B cell (primary cell): Measurements from ENCODE around the gene HOXD4. TPM values are rescaled to one million over a fixed set of nuclear protein-coding genes. Genes with fewer than 3 reads are reported as not detected.

ENCODE experiments used
- ATAC-seq: fragments of 200-7000 bp; cut with Tn5 transposase; one replicate; pipeline ENCODE4 v1.10.0; 2021; ENCODE audit warnings: low read depth, mild to moderate bottlenecking, moderate number of reproducible peaks, moderate library complexity
- CTCF ChIA-PET: fragments of 350-600 bp; sonication (Branson Sonifier 250); formaldehyde crosslinking; loops from one replicate; lab custom pipeline; 2021; ENCODE audit warnings: antibody characterized with exemption, inconsistent platforms; lab: Charles Lee
- POLR2A ChIA-PET: fragments of 350-600 bp; sonication (Branson Sonifier 250); formaldehyde crosslinking; loops from one replicate; lab custom pipeline; 2021; ENCODE audit warnings: antibody characterized with exemption; lab: Charles Lee
- DNase-seq: peaks from one replicate; pipeline ENCODE4 v3.0.0; 2013
- H2AFZ ChIP-seq: 2 replicates; pipeline ENCODE4 v1.6.1; 2012; ENCODE audit warnings: mild to moderate bottlenecking, low read depth, low read length; ENCODE audit not compliant: insufficient read depth, poor library complexity, severe bottlenecking
- H3K27ac ChIP-seq, 2 donors: 1 replicate in 1 of 2; 2 replicates in 1 of 2; pipeline ENCODE4 v1.5.1; 2012 to 2013; ENCODE audit warnings: low read length in 2 of 2, mild to moderate bottlenecking in 2 of 2, moderate library complexity in 1 of 2
- H3K27me3 ChIP-seq, 4 experiments: fragments of 200-600 bp in 1 of 4; sonication (generic) in 1 of 4; replicated peaks in 1 of 4; 1 replicate in 2 of 4; 2 replicates in 2 of 4; pipeline versions ENCODE4 v1.6.1 to v1.7.0; 2013 to 2016; ENCODE audit warnings: low read length in 3 of 4, mild to moderate bottlenecking in 2 of 4, mixed read lengths in 1 of 4, moderate library complexity in 1 of 4; ENCODE audit not compliant: insufficient read depth in 4 of 4, control insufficient read depth in 3 of 4; ENCODE audit errors: control extremely low read depth in 1 of 4
- H3K36me3 ChIP-seq, 2 experiments: replicated peaks in 1 of 2; 1 replicate in 1 of 2; 2 replicates in 1 of 2; pipeline versions ENCODE4 v1.6.1 to v1.7.1; 2013; ENCODE audit warnings: low read length in 1 of 2; ENCODE audit not compliant: insufficient read depth in 2 of 2, control insufficient read depth in 1 of 2; ENCODE audit errors: control extremely low read depth in 1 of 2, extremely low read depth in 1 of 2
- H3K4me1 ChIP-seq, 2 donors: fragments of 200-600 bp in 1 of 2; sonication (generic) in 1 of 2; 1 replicate in 1 of 2; 2 replicates in 1 of 2; pipeline versions ENCODE4 v1.5.1 to v1.6.1; 2013 to 2017; ENCODE audit warnings: low read length in 2 of 2; ENCODE audit not compliant: control insufficient read depth in 2 of 2, insufficient read depth in 2 of 2
- H3K4me2 ChIP-seq: replicated peaks from 2 replicates; pipeline ENCODE3; 2012; ENCODE audit warnings: mild to moderate bottlenecking, low read depth, low read length; ENCODE audit not compliant: poor library complexity, severe bottlenecking
- H3K4me3 ChIP-seq, 5 experiments: fragments of 200-600 bp in 1 of 5; sonication (generic) in 1 of 5; 1 replicate in 3 of 5; 2 replicates in 2 of 5; pipeline versions ENCODE4 v1.5.1 to v1.7.0; 2011 to 2016; ENCODE audit warnings: low read length in 4 of 5, mild to moderate bottlenecking in 4 of 5, low read depth in 2 of 5, control low read depth in 1 of 5, moderate library complexity in 1 of 5; ENCODE audit not compliant: insufficient read depth in 1 of 5; ENCODE audit errors: control extremely low read depth in 1 of 5, extremely low read depth in 1 of 5
- H3K79me2 ChIP-seq: fragments of 200-600 bp; sonication (generic); one replicate; pipeline ENCODE4 v1.6.0; 2016; ENCODE audit warnings: low read length; ENCODE audit not compliant: control insufficient read depth, insufficient read depth
- H3K9ac ChIP-seq: fragments of 200-600 bp; sonication (generic); 2 replicates; pipeline ENCODE4 v1.6.1; 2017; ENCODE audit warnings: mild to moderate bottlenecking, low read length, moderate library complexity
- H3K9me3 ChIP-seq, 3 donors: one replicate each; pipeline versions ENCODE4 v1.6.1 to v1.7.1; 2013; ENCODE audit warnings: low read length in 2 of 3; ENCODE audit not compliant: control insufficient read depth in 2 of 3, insufficient read depth in 1 of 3; ENCODE audit errors: control extremely low read depth in 1 of 3
- H4K20me1 ChIP-seq: 2 replicates; pipeline ENCODE4 v1.6.0; 2012; ENCODE audit warnings: mild to moderate bottlenecking, low read length; ENCODE audit not compliant: insufficient read depth, control insufficient read depth, poor library complexity, severe bottlenecking
- H3K27ac Mint-ChIP-seq: one replicate; pipeline ENCODE4 v1.8.0; 2021; ENCODE audit warnings: mixed read lengths
- H3K27me3 Mint-ChIP-seq: one replicate; pipeline ENCODE4 v1.8.0; 2021; ENCODE audit warnings: mixed read lengths
- H3K4me1 Mint-ChIP-seq: one replicate; pipeline ENCODE4 v1.8.0; 2021; ENCODE audit warnings: mixed read lengths
- H3K4me3 Mint-ChIP-seq: one replicate; pipeline ENCODE4 v1.8.0; 2021; ENCODE audit warnings: mixed read lengths
- H3K9me3 Mint-ChIP-seq: one replicate; pipeline ENCODE4 v1.8.0; 2022; ENCODE audit warnings: mixed read lengths; ENCODE audit not compliant: insufficient read depth
- EZH2 ChIP-seq: IDR thresholded peaks from 2 replicates; pipeline ENCODE4 v1.6.1; 2012; ENCODE audit warnings: borderline replicate concordance, low read depth, mild to moderate bottlenecking, moderate library complexity, low read length; ENCODE audit not compliant: insufficient read depth, poor library complexity, severe bottlenecking
- WGBS: methylation state at CpG from one replicate; pipeline ENCODE4 v1.1.5; 2013; ENCODE audit warnings: missing lambda C conversion rate; ENCODE audit not compliant: insufficient coverage; 5-methylcytosine and 5-hydroxymethylcytosine counted together
- intact Hi-C: fragments of 100-400 bp; cut with micrococcal nuclease; formaldehyde crosslinking; loops from one replicate; pipeline ENCODE4 v1.10.0; 2022
- polyA plus RNA-seq: library from polyadenylated mRNA; depleted of rRNA; stranded (reverse); fragments of >200 nt; gene quantifications from 2 replicates; pipeline ENCODE4 v1.2.3, GENCODE V29; 2012
- total RNA-seq, 2 donors: library from RNA; stranded (reverse); fragments of 120-200 nt in 1 of 2; gene quantifications; 1 replicate in 1 of 2; 2 replicates in 1 of 2; pipeline versions ENCODE4 v1.2.3 to v1.2.4, GENCODE V29; 2013 to 2022
- TF ChIP-seq, protein P1 (sequence below): fragments of 200-600 bp; IDR thresholded peaks from one replicate; pipeline ENCODE4 v1.8.0; 2022; ENCODE audit warnings: antibody characterized with exemption, mild to moderate bottlenecking

The HOXD4 gene
- total and polyA plus RNA-seq, 2 donors (not counting 1 experiment from before 2014, with no cell fraction given): not detected

DNA sequence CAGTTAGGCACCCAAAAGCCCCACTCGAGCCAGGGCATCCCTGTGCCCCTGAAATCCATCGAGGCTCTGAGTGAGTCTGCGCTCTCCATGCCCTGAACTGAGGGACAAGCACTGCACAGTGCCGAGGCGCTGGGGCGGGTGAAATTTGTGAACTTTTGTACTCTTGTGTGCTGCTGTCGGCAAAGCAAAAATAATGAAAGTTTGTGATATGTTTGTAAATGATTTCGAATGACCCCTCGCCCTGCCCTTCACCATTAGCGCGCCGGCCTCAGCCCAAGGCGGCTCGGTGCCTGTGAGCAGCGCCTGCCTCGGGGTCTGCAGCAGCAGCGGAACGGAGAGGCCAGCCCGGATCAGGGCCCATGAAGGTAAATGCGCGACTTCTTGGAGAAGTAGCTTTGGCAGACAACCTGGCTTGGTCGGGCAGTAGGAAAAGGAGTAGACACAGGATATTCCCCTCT is 1.8 kb upstream of the HOXD4 start:
- no peak for TF ChIP-seq EZH2
- TF ChIP-seq, protein P1, sequence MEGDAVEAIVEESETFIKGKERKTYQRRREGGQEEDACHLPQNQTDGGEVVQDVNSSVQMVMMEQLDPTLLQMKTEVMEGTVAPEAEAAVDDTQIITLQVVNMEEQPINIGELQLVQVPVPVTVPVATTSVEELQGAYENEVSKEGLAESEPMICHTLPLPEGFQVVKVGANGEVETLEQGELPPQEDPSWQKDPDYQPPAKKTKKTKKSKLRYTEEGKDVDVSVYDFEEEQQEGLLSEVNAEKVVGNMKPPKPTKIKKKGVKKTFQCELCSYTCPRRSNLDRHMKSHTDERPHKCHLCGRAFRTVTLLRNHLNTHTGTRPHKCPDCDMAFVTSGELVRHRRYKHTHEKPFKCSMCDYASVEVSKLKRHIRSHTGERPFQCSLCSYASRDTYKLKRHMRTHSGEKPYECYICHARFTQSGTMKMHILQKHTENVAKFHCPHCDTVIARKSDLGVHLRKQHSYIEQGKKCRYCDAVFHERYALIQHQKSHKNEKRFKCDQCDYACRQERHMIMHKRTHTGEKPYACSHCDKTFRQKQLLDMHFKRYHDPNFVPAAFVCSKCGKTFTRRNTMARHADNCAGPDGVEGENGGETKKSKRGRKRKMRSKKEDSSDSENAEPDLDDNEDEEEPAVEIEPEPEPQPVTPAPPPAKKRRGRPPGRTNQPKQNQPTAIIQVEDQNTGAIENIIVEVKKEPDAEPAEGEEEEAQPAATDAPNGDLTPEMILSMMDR: no peak
- Mint-ChIP-seq H3K4me1 (no peaks in the 10 kb centered on the region), H3K27me3 (peaks cover 78% of the 10 kb centered on the region), H3K27ac (no peak overlapping the region), H3K4me3 (no peak overlapping the region), H3K9me3 (no peaks in the 10 kb centered on the region)
- Histone ChIP-seq H3K27me3 (peaks cover 0 to 88% (median 54%) of the 10 kb centered on the region in 4 experiments), H3K79me2 (no peaks in the 10 kb centered on the region), H3K27ac (no peak overlapping the region), H4K20me1 (no peaks in the 10 kb centered on the region), H2AFZ (no peak overlapping the region), H3K9me3 (peaks cover 0 to 25% (median 0%) of the 10 kb centered on the region in 3 donors), H3K4me2 (no peak overlapping the region), H3K36me3 (no peaks in the 10 kb centered on the region), H3K9ac (no peak overlapping the region), H3K4me1 (peaks cover 0 to 4% of the 10 kb centered on the region in 2 donors), H3K4me3 (no peak overlapping the region)
- DNase-seq (no peak), ATAC-seq (no peak)
- intact Hi-C loops: no loop called here
- ChIA-PET POLR2A (no interaction called here), CTCF (no interaction called here)
- WGBS: 21% methylated on average over 17 of the region's 22 CpGs

DNA sequence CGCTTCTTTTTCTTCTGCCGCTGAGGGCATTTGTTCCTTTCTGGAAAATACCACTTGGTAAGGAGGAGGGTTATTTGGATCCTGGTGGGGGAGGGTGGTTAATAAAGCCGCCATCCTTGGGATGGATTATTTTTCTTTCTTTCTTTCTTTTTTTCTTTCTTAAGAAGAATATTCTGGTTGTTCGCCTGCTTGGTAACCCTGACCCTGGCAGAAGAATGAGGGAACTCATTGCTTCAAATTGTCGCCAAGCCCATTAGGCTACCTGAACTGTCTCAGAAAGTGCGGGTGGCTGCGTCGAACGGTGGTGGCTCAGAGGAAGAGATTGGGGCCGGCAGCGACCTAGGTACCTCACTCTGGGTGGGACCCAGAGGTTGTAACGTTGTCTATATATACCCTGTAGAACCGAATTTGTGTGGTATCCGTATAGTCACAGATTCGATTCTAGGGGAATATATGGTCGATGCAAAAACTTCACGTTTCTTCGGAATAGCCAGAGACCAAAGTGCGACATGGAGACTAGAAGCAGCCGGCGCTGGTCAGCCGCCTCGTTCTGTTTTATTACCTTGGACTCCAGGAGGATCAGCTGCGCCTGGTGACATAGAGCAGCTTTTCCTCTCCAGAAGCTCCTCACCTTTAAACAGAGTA is 1.3 kb upstream of the HOXD4 start:
- 19% methylated on average over 16 of the region's 24 CpGs for WGBS
- Histone ChIP-seq H3K4me3 (no peak overlapping the region), H3K79me2 (no peaks in the 10 kb centered on the region), H3K27me3 (peaks cover 0 to 87% (median 57%) of the 10 kb centered on the region in 4 experiments), H3K36me3 (no peaks in the 10 kb centered on the region), H3K4me1 (peaks cover 0 to 4% of the 10 kb centered on the region in 2 donors), H4K20me1 (no peaks in the 10 kb centered on the region), H3K9me3 (peaks cover 0 to 25% (median 0%) of the 10 kb centered on the region in 3 donors), H3K9ac (no peak overlapping the region), H3K27ac (no peak overlapping the region), H2AFZ (no peak overlapping the region), H3K4me2 (no peak overlapping the region)
- Mint-ChIP-seq H3K9me3 (no peaks in the 10 kb centered on the region), H3K27me3 (peaks cover 78% of the 10 kb centered on the region), H3K4me3 (no peak overlapping the region), H3K27ac (no peak overlapping the region), H3K4me1 (no peaks in the 10 kb centered on the region)
- ATAC-seq (no peak), DNase-seq (peak; percentile 1)
- ChIA-PET POLR2A (no interaction called here), CTCF (no interaction called here)
- TF ChIP-seq EZH2: no peak
- TF ChIP-seq, protein P1: no peak
- intact Hi-C loops: no loop called here
